Stimulated activated CD4-positive, alpha-beta T cell treated with anti-CD3 and anti-CD28 coated beads, Interleukin-15, amount 100 ng/mL, for 24 hours (primary cell): ENCODE data around the gene ZNF699.

ENCODE experiments used
- DNase-seq: peaks from one replicate; pipeline ENCODE4 v3.0.0-alpha.2; 2020

The ZNF699 gene

GRCh38 chr19:9251236-9251635, 58.4 kb downstream of the ZNF699 start:
- no peak for DNase-seq

GRCh38 chr19:9250630-9251029, 59.0 kb downstream of the ZNF699 start, which contains the start of gene OR7E24:
Gene OR7E24, plus strand, starts transcription at chr19:9250930. Its CDS starts 114 bp downstream, at chr19:9251044.
- DNase-seq: no peak
